WTC11 (cell line): ENCODE measurements around the gene ZNF425. TPM values are rescaled to one million over a fixed set of nuclear protein-coding genes. Genes with fewer than 3 reads are reported as not detected.

Experiments
- AR ChIP-seq: fragments of 250-450 bp; sonication (Bioruptor Pico); IDR thresholded peaks from 2 replicates; pipeline ENCODE4 v1.9.0; 2021; ENCODE audit warnings: mild to moderate bottlenecking
- ATF2 ChIP-seq: sonication (generic); formaldehyde crosslinking; IDR thresholded peaks from 2 replicates; pipeline ENCODE4 v1.8.1; 2022; ENCODE audit warnings: low read depth, missing genetic modification reagents, borderline replicate concordance
- E2F4 ChIP-seq: sonication (generic); formaldehyde crosslinking; IDR thresholded peaks from 2 replicates; pipeline ENCODE4 v1.8.1; 2022; ENCODE audit warnings: low read depth, mild to moderate bottlenecking, moderate library complexity, missing genetic modification reagents, borderline replicate concordance
- EMX1 ChIP-seq: fragments of 250-450 bp; sonication (Bioruptor Pico); IDR thresholded peaks from 2 replicates; pipeline ENCODE4 v1.8.0; 2021; ENCODE audit warnings: mild to moderate bottlenecking
- FOXK1 ChIP-seq: sonication (generic); formaldehyde crosslinking; IDR thresholded peaks from 2 replicates; pipeline ENCODE4 v1.8.0; 2022; ENCODE audit warnings: mild to moderate bottlenecking, moderate library complexity, missing genetic modification reagents
- FOXP4 ChIP-seq: sonication (generic); formaldehyde crosslinking; IDR thresholded peaks from 2 replicates; pipeline ENCODE4 v1.8.0; 2022; ENCODE audit warnings: mild to moderate bottlenecking, missing genetic modification reagents
- JAZF1 ChIP-seq: fragments of 250-450 bp; sonication (Bioruptor Pico); IDR thresholded peaks from 2 replicates; pipeline ENCODE4 v1.9.0; 2021; ENCODE audit warnings: moderate library complexity, mild to moderate bottlenecking, inconsistent platforms
- JUN ChIP-seq: sonication (generic); formaldehyde crosslinking; IDR thresholded peaks from 2 replicates; pipeline ENCODE4 v1.8.0; 2023; ENCODE audit warnings: mild to moderate bottlenecking, missing genetic modification reagents
- TCF7 ChIP-seq: sonication (generic); formaldehyde crosslinking; IDR thresholded peaks from 2 replicates; pipeline ENCODE4 v1.8.0; 2022; ENCODE audit warnings: mild to moderate bottlenecking, low read depth, missing genetic modification reagents, moderate library complexity
- TP53 ChIP-seq: sonication (generic); formaldehyde crosslinking; IDR thresholded peaks from 2 replicates; pipeline ENCODE4 v1.8.1; 2023; ENCODE audit warnings: mild to moderate bottlenecking, missing genetic modification reagents
- ZNF423 ChIP-seq: fragments of 250-450 bp; sonication (Bioruptor Pico); IDR thresholded peaks from 2 replicates; pipeline ENCODE4 v2.1.2; 2022; ENCODE audit warnings: mild to moderate bottlenecking, moderate library complexity
- total RNA-seq: library from RNA; stranded (reverse); gene quantifications from 3 replicates; pipeline ENCODE4 v1.2.3, GENCODE V29; 2021
- TF ChIP-seq, protein P1 (sequence below): fragments of 250-450 bp; sonication (Bioruptor Pico); IDR thresholded peaks from 2 replicates; pipeline ENCODE4 v1.9.0; 2021; ENCODE audit warnings: mild to moderate bottlenecking, borderline replicate concordance
- TF ChIP-seq, protein P2 (sequence below): sonication (generic); formaldehyde crosslinking; IDR thresholded peaks from 2 replicates; pipeline ENCODE4 v1.8.0; 2022; ENCODE audit warnings: missing genetic modification reagents
- TF ChIP-seq, protein P3 (sequence below): sonication (generic); formaldehyde crosslinking; IDR thresholded peaks from 2 replicates; pipeline ENCODE4 v1.8.1; 2023; ENCODE audit warnings: mild to moderate bottlenecking, missing genetic modification reagents
- TF ChIP-seq, protein P4 (sequence below): sonication (generic); formaldehyde crosslinking; IDR thresholded peaks from 2 replicates; pipeline ENCODE4 v1.8.0; 2023; ENCODE audit warnings: mild to moderate bottlenecking, missing genetic modification reagents

The ZNF425 gene
- total RNA-seq, 1 experiment from 2014 or later: 3.8 TPM

- TF ChIP-seq, protein P1, sequence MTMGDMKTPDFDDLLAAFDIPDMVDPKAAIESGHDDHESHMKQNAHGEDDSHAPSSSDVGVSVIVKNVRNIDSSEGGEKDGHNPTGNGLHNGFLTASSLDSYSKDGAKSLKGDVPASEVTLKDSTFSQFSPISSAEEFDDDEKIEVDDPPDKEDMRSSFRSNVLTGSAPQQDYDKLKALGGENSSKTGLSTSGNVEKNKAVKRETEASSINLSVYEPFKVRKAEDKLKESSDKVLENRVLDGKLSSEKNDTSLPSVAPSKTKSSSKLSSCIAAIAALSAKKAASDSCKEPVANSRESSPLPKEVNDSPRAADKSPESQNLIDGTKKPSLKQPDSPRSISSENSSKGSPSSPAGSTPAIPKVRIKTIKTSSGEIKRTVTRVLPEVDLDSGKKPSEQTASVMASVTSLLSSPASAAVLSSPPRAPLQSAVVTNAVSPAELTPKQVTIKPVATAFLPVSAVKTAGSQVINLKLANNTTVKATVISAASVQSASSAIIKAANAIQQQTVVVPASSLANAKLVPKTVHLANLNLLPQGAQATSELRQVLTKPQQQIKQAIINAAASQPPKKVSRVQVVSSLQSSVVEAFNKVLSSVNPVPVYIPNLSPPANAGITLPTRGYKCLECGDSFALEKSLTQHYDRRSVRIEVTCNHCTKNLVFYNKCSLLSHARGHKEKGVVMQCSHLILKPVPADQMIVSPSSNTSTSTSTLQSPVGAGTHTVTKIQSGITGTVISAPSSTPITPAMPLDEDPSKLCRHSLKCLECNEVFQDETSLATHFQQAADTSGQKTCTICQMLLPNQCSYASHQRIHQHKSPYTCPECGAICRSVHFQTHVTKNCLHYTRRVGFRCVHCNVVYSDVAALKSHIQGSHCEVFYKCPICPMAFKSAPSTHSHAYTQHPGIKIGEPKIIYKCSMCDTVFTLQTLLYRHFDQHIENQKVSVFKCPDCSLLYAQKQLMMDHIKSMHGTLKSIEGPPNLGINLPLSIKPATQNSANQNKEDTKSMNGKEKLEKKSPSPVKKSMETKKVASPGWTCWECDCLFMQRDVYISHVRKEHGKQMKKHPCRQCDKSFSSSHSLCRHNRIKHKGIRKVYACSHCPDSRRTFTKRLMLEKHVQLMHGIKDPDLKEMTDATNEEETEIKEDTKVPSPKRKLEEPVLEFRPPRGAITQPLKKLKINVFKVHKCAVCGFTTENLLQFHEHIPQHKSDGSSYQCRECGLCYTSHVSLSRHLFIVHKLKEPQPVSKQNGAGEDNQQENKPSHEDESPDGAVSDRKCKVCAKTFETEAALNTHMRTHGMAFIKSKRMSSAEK (CRISPR knock-in tag): peak; percentile 78; the same call in 1 of the 2 replicates
- TF ChIP-seq ATF2 (CRISPR knock-in tag) (no peak), FOXP4 (CRISPR knock-in tag) (peak; percentile 69; the same call in 1 of the 2 replicates), E2F4 (no peak), TCF7 (no peak; the same call in 1 of the 2 replicates), AR (no peak), EMX1 (0 out of 2 replicates have a peak, but pooled peaks have one; percentile 29), JAZF1 (CRISPR knock-in tag) (no peak), FOXK1 (CRISPR knock-in tag) (peak; percentile 79), JUN (CRISPR knock-in tag) (no peak; the same call in 1 of the 2 replicates), ZNF423 (no peak), TP53 (CRISPR knock-in tag) (peak; percentile 91; the same call in 1 of the 2 replicates)
- TF ChIP-seq, protein P2, sequence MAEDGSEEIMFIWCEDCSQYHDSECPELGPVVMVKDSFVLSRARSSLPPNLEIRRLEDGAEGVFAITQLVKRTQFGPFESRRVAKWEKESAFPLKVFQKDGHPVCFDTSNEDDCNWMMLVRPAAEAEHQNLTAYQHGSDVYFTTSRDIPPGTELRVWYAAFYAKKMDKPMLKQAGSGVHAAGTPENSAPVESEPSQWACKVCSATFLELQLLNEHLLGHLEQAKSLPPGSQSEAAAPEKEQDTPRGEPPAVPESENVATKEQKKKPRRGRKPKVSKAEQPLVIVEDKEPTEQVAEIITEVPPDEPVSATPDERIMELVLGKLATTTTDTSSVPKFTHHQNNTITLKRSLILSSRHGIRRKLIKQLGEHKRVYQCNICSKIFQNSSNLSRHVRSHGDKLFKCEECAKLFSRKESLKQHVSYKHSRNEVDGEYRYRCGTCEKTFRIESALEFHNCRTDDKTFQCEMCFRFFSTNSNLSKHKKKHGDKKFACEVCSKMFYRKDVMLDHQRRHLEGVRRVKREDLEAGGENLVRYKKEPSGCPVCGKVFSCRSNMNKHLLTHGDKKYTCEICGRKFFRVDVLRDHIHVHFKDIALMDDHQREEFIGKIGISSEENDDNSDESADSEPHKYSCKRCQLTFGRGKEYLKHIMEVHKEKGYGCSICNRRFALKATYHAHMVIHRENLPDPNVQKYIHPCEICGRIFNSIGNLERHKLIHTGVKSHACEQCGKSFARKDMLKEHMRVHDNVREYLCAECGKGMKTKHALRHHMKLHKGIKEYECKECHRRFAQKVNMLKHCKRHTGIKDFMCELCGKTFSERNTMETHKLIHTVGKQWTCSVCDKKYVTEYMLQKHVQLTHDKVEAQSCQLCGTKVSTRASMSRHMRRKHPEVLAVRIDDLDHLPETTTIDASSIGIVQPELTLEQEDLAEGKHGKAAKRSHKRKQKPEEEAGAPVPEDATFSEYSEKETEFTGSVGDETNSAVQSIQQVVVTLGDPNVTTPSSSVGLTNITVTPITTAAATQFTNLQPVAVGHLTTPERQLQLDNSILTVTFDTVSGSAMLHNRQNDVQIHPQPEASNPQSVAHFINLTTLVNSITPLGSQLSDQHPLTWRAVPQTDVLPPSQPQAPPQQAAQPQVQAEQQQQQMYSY: no peak
- TF ChIP-seq, protein P3, sequence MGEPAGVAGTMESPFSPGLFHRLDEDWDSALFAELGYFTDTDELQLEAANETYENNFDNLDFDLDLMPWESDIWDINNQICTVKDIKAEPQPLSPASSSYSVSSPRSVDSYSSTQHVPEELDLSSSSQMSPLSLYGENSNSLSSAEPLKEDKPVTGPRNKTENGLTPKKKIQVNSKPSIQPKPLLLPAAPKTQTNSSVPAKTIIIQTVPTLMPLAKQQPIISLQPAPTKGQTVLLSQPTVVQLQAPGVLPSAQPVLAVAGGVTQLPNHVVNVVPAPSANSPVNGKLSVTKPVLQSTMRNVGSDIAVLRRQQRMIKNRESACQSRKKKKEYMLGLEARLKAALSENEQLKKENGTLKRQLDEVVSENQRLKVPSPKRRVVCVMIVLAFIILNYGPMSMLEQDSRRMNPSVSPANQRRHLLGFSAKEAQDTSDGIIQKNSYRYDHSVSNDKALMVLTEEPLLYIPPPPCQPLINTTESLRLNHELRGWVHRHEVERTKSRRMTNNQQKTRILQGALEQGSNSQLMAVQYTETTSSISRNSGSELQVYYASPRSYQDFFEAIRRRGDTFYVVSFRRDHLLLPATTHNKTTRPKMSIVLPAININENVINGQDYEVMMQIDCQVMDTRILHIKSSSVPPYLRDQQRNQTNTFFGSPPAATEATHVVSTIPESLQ (CRISPR knock-in tag): no peak
- TF ChIP-seq, protein P4, sequence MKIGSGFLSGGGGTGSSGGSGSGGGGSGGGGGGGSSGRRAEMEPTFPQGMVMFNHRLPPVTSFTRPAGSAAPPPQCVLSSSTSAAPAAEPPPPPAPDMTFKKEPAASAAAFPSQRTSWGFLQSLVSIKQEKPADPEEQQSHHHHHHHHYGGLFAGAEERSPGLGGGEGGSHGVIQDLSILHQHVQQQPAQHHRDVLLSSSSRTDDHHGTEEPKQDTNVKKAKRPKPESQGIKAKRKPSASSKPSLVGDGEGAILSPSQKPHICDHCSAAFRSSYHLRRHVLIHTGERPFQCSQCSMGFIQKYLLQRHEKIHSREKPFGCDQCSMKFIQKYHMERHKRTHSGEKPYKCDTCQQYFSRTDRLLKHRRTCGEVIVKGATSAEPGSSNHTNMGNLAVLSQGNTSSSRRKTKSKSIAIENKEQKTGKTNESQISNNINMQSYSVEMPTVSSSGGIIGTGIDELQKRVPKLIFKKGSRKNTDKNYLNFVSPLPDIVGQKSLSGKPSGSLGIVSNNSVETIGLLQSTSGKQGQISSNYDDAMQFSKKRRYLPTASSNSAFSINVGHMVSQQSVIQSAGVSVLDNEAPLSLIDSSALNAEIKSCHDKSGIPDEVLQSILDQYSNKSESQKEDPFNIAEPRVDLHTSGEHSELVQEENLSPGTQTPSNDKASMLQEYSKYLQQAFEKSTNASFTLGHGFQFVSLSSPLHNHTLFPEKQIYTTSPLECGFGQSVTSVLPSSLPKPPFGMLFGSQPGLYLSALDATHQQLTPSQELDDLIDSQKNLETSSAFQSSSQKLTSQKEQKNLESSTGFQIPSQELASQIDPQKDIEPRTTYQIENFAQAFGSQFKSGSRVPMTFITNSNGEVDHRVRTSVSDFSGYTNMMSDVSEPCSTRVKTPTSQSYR (CRISPR knock-in tag): peak; percentile 82
Observed at GRCh38 chr7:149147072-149147751, 21.1 kb upstream of the ZNF425 start, which contains the start of gene ZNF398 (continued).
